B cell (primary cell): ENCODE measurements around the gene GPATCH11. TPM values are rescaled to one million over a fixed set of nuclear protein-coding genes. Genes with fewer than 3 reads are reported as not detected.

Experiments
- ATAC-seq: fragments of 200-7000 bp; cut with Tn5 transposase; one replicate; pipeline ENCODE4 v1.10.0; 2021; ENCODE audit warnings: low read depth, mild to moderate bottlenecking, moderate number of reproducible peaks, moderate library complexity
- CTCF ChIA-PET: fragments of 350-600 bp; sonication (Branson Sonifier 250); formaldehyde crosslinking; loops from one replicate; lab custom pipeline; 2021; ENCODE audit warnings: antibody characterized with exemption, inconsistent platforms; lab: Charles Lee
- POLR2A ChIA-PET: fragments of 350-600 bp; sonication (Branson Sonifier 250); formaldehyde crosslinking; loops from one replicate; lab custom pipeline; 2021; ENCODE audit warnings: antibody characterized with exemption; lab: Charles Lee
- DNase-seq: peaks from one replicate; pipeline ENCODE4 v3.0.0; 2013
- H2AFZ ChIP-seq: 2 replicates; pipeline ENCODE4 v1.6.1; 2012; ENCODE audit warnings: mild to moderate bottlenecking, low read depth, low read length; ENCODE audit not compliant: insufficient read depth, poor library complexity, severe bottlenecking
- H3K27ac ChIP-seq, 2 donors: 1 replicate in 1 of 2; 2 replicates in 1 of 2; pipeline ENCODE4 v1.5.1; 2012 to 2013; ENCODE audit warnings: low read length in 2 of 2, mild to moderate bottlenecking in 2 of 2, moderate library complexity in 1 of 2
- H3K27me3 ChIP-seq, 4 experiments: fragments of 200-600 bp in 1 of 4; sonication (generic) in 1 of 4; replicated peaks in 1 of 4; 1 replicate in 2 of 4; 2 replicates in 2 of 4; pipeline versions ENCODE4 v1.6.1 to v1.7.0; 2013 to 2016; ENCODE audit warnings: low read length in 3 of 4, mild to moderate bottlenecking in 2 of 4, mixed read lengths in 1 of 4, moderate library complexity in 1 of 4; ENCODE audit not compliant: insufficient read depth in 4 of 4, control insufficient read depth in 3 of 4; ENCODE audit errors: control extremely low read depth in 1 of 4
- H3K36me3 ChIP-seq, 2 experiments: replicated peaks in 1 of 2; 1 replicate in 1 of 2; 2 replicates in 1 of 2; pipeline versions ENCODE4 v1.6.1 to v1.7.1; 2013; ENCODE audit warnings: low read length in 1 of 2; ENCODE audit not compliant: insufficient read depth in 2 of 2, control insufficient read depth in 1 of 2; ENCODE audit errors: control extremely low read depth in 1 of 2, extremely low read depth in 1 of 2
- H3K4me1 ChIP-seq, 2 donors: fragments of 200-600 bp in 1 of 2; sonication (generic) in 1 of 2; 1 replicate in 1 of 2; 2 replicates in 1 of 2; pipeline versions ENCODE4 v1.5.1 to v1.6.1; 2013 to 2017; ENCODE audit warnings: low read length in 2 of 2; ENCODE audit not compliant: control insufficient read depth in 2 of 2, insufficient read depth in 2 of 2
- H3K4me2 ChIP-seq: replicated peaks from 2 replicates; pipeline ENCODE3; 2012; ENCODE audit warnings: mild to moderate bottlenecking, low read depth, low read length; ENCODE audit not compliant: poor library complexity, severe bottlenecking
- H3K4me3 ChIP-seq, 5 experiments: fragments of 200-600 bp in 1 of 5; sonication (generic) in 1 of 5; 1 replicate in 3 of 5; 2 replicates in 2 of 5; pipeline versions ENCODE4 v1.5.1 to v1.7.0; 2011 to 2016; ENCODE audit warnings: low read length in 4 of 5, mild to moderate bottlenecking in 4 of 5, low read depth in 2 of 5, control low read depth in 1 of 5, moderate library complexity in 1 of 5; ENCODE audit not compliant: insufficient read depth in 1 of 5; ENCODE audit errors: control extremely low read depth in 1 of 5, extremely low read depth in 1 of 5
- H3K79me2 ChIP-seq: fragments of 200-600 bp; sonication (generic); one replicate; pipeline ENCODE4 v1.6.0; 2016; ENCODE audit warnings: low read length; ENCODE audit not compliant: control insufficient read depth, insufficient read depth
- H3K9ac ChIP-seq: fragments of 200-600 bp; sonication (generic); 2 replicates; pipeline ENCODE4 v1.6.1; 2017; ENCODE audit warnings: mild to moderate bottlenecking, low read length, moderate library complexity
- H3K9me3 ChIP-seq, 3 donors: one replicate each; pipeline versions ENCODE4 v1.6.1 to v1.7.1; 2013; ENCODE audit warnings: low read length in 2 of 3; ENCODE audit not compliant: control insufficient read depth in 2 of 3, insufficient read depth in 1 of 3; ENCODE audit errors: control extremely low read depth in 1 of 3
- H4K20me1 ChIP-seq: 2 replicates; pipeline ENCODE4 v1.6.0; 2012; ENCODE audit warnings: mild to moderate bottlenecking, low read length; ENCODE audit not compliant: insufficient read depth, control insufficient read depth, poor library complexity, severe bottlenecking
- H3K27ac Mint-ChIP-seq: one replicate; pipeline ENCODE4 v1.8.0; 2021; ENCODE audit warnings: mixed read lengths
- H3K27me3 Mint-ChIP-seq: one replicate; pipeline ENCODE4 v1.8.0; 2021; ENCODE audit warnings: mixed read lengths
- H3K4me1 Mint-ChIP-seq: one replicate; pipeline ENCODE4 v1.8.0; 2021; ENCODE audit warnings: mixed read lengths
- H3K4me3 Mint-ChIP-seq: one replicate; pipeline ENCODE4 v1.8.0; 2021; ENCODE audit warnings: mixed read lengths
- H3K9me3 Mint-ChIP-seq: one replicate; pipeline ENCODE4 v1.8.0; 2022; ENCODE audit warnings: mixed read lengths; ENCODE audit not compliant: insufficient read depth
- EZH2 ChIP-seq: IDR thresholded peaks from 2 replicates; pipeline ENCODE4 v1.6.1; 2012; ENCODE audit warnings: borderline replicate concordance, low read depth, mild to moderate bottlenecking, moderate library complexity, low read length; ENCODE audit not compliant: insufficient read depth, poor library complexity, severe bottlenecking
- WGBS: methylation state at CpG from one replicate; pipeline ENCODE4 v1.1.5; 2013; ENCODE audit warnings: missing lambda C conversion rate; ENCODE audit not compliant: insufficient coverage; 5-methylcytosine and 5-hydroxymethylcytosine counted together
- intact Hi-C: fragments of 100-400 bp; cut with micrococcal nuclease; formaldehyde crosslinking; loops from one replicate; pipeline ENCODE4 v1.10.0; 2022
- polyA plus RNA-seq: library from polyadenylated mRNA; depleted of rRNA; stranded (reverse); fragments of >200 nt; gene quantifications from 2 replicates; pipeline ENCODE4 v1.2.3, GENCODE V29; 2012
- total RNA-seq, 2 donors: library from RNA; stranded (reverse); fragments of 120-200 nt in 1 of 2; gene quantifications; 1 replicate in 1 of 2; 2 replicates in 1 of 2; pipeline versions ENCODE4 v1.2.3 to v1.2.4, GENCODE V29; 2013 to 2022
- TF ChIP-seq, protein P1 (sequence below): fragments of 200-600 bp; IDR thresholded peaks from one replicate; pipeline ENCODE4 v1.8.0; 2022; ENCODE audit warnings: antibody characterized with exemption, mild to moderate bottlenecking

The GPATCH11 gene
- total and polyA plus RNA-seq, 2 donors (not counting 1 experiment from before 2014, with no cell fraction given): 9.6 to 18.2 TPM

DNA sequence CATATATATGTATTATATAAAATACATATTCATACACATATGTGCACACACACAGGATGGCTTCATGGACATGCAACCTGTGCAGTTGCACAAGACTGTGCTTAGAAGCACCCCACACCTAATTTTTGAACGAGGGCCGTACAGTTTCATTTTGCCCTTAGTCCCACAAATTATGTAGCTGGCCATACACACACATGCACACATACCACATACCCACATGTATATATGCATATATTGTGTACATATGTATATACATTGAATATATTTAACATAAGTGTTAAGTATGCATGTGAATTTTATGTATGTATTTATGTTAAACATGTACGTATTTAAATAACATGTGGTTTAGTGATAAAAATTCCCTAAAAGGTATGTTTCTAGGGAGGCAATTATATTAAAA is 18.3 kb downstream of the GPATCH11 start:
- CTCF ChIA-PET: no interaction called here
- H3K9me3 ChIP-seq: no peaks in the 10 kb centered on the region
- POLR2A ChIA-PET: no interaction called here
- no peak overlapping the region for H2AFZ ChIP-seq
- no peak overlapping the region for H3K27ac ChIP-seq
- no peak overlapping the region for H3K27ac Mint-ChIP-seq
- no peak for TF ChIP-seq EZH2
- TF ChIP-seq, protein P1, sequence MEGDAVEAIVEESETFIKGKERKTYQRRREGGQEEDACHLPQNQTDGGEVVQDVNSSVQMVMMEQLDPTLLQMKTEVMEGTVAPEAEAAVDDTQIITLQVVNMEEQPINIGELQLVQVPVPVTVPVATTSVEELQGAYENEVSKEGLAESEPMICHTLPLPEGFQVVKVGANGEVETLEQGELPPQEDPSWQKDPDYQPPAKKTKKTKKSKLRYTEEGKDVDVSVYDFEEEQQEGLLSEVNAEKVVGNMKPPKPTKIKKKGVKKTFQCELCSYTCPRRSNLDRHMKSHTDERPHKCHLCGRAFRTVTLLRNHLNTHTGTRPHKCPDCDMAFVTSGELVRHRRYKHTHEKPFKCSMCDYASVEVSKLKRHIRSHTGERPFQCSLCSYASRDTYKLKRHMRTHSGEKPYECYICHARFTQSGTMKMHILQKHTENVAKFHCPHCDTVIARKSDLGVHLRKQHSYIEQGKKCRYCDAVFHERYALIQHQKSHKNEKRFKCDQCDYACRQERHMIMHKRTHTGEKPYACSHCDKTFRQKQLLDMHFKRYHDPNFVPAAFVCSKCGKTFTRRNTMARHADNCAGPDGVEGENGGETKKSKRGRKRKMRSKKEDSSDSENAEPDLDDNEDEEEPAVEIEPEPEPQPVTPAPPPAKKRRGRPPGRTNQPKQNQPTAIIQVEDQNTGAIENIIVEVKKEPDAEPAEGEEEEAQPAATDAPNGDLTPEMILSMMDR: no peak
- WGBS: no CpG with 5 or more reads among the region's 3 CpGs
- H4K20me1 ChIP-seq: no peaks in the 10 kb centered on the region
- intact Hi-C loops: no loop called here
- H3K4me1 ChIP-seq: no peaks in the 10 kb centered on the region
- H3K9ac ChIP-seq: no peak overlapping the region
- no peak overlapping the region for H3K4me3 ChIP-seq
- no peak overlapping the region for H3K4me2 ChIP-seq
- H3K36me3 ChIP-seq: peaks cover 6 to 57% of the 10 kb centered on the region in 2 experiments
- H3K79me2 ChIP-seq: no peaks in the 10 kb centered on the region
- ATAC-seq (no peak), DNase-seq (no peak)
- no peaks in the 10 kb centered on the region for H3K27me3 ChIP-seq
- no peak overlapping the region for H3K4me3 Mint-ChIP-seq
- no peaks in the 10 kb centered on the region for H3K27me3 Mint-ChIP-seq
- no peaks in the 10 kb centered on the region for H3K9me3 Mint-ChIP-seq
- peaks cover 2% of the 10 kb centered on the region for H3K4me1 Mint-ChIP-seq

DNA sequence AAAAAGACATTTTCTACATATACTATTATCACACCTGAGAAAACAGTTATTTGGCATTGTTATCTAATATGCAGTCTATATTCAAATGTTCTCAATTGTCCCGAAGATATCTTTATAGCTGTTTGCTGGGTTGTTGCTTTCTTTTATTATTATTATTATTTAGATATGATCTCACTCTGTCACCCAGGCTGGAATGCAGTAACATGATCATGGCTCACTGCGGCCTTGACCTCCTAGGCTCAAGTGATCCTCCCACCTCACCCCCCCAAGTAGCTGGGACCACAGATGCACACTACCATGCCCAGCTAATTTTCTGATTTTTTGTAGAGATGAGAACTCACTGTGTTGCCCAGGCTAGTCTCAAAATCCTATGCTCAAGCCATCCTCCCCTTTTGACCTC is 19.9 kb downstream of the GPATCH11 start:
- H4K20me1 ChIP-seq: no peaks in the 10 kb centered on the region
- no CpG with 5 or more reads among the region's 2 CpGs for WGBS
- peaks cover 7 to 65% of the 10 kb centered on the region in 2 experiments for H3K36me3 ChIP-seq
- ChIA-PET CTCF (no interaction called here), POLR2A (no interaction called here)
- H3K9ac ChIP-seq: no peak overlapping the region
- no peak overlapping the region for H3K27ac Mint-ChIP-seq
- H3K27ac ChIP-seq: no peak overlapping the region
- DNase-seq: no peak
- H3K4me1 Mint-ChIP-seq: peaks cover 2% of the 10 kb centered on the region
- H3K4me1 ChIP-seq: no peaks in the 10 kb centered on the region
- no peak for ATAC-seq
- no peaks in the 10 kb centered on the region for H3K27me3 ChIP-seq
- no peaks in the 10 kb centered on the region for H3K9me3 Mint-ChIP-seq
- no peak overlapping the region for H3K4me2 ChIP-seq
- H2AFZ ChIP-seq: no peak overlapping the region
- no peaks in the 10 kb centered on the region for H3K9me3 ChIP-seq
- no peaks in the 10 kb centered on the region for H3K79me2 ChIP-seq
- no peak overlapping the region for H3K4me3 Mint-ChIP-seq
- no peak overlapping the region for H3K4me3 ChIP-seq
- no peaks in the 10 kb centered on the region for H3K27me3 Mint-ChIP-seq
- TF ChIP-seq, protein P1: no peak
- TF ChIP-seq EZH2: no peak
- intact Hi-C loops: no loop called here
